HuH-7.5 (cell line): Measurements from ENCODE around the gene CADPS.

Source experiments
- DNase-seq: peaks from one replicate; pipeline ENCODE4 v3.0.0; 2011; ENCODE audit warnings: low spot score

CADPS gene

DNA sequence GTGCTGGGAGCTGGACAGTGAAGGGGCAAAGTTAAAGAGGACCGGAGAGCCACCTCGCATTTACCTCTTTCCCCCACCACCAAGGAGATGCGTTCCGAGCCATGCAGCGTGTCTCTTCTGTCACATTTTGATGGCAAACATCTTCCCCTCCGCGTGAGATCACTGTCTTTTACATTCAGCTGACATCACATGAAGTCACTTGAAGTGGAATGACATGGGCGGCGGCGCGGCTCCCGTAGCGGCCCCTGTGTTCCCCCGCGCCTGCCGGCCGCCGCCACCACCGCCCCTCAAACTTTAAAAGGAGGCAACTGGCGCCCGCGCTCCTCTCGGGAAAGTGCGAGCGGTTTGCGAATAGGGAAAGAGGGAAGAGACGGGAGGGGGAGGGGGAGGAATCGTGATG is 502.0 kb downstream of the CADPS start, which contains the start of gene FEZF2:
Gene FEZF2 (minus strand): TSS at position 336 of the 400 bp plus-strand sequence. CDS start 682 bp downstream, outside the sequence.
- no peak for DNase-seq

DNA sequence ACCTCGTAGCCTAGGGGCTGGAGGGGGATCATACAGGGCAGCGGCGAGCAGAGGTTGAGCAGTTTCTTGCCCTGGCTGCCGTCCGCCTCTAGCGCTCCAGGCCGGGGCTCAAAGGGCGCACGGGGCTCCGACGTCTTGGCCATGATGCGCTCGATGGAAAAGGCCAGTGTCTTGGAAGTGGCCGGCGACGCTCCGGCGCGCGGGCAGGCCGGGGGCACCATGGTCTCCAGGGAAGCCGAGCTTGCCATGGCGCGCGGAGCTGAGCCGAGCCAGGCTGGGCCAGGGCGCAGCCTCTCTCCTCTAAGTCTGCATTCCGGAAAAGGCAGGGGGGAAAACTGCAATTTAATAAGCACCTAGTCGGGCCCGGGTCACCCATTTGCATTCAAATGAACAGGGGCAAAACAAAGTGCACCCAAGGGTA is 502.6 kb downstream of the CADPS start:
- DNase-seq, result no peak

DNA sequence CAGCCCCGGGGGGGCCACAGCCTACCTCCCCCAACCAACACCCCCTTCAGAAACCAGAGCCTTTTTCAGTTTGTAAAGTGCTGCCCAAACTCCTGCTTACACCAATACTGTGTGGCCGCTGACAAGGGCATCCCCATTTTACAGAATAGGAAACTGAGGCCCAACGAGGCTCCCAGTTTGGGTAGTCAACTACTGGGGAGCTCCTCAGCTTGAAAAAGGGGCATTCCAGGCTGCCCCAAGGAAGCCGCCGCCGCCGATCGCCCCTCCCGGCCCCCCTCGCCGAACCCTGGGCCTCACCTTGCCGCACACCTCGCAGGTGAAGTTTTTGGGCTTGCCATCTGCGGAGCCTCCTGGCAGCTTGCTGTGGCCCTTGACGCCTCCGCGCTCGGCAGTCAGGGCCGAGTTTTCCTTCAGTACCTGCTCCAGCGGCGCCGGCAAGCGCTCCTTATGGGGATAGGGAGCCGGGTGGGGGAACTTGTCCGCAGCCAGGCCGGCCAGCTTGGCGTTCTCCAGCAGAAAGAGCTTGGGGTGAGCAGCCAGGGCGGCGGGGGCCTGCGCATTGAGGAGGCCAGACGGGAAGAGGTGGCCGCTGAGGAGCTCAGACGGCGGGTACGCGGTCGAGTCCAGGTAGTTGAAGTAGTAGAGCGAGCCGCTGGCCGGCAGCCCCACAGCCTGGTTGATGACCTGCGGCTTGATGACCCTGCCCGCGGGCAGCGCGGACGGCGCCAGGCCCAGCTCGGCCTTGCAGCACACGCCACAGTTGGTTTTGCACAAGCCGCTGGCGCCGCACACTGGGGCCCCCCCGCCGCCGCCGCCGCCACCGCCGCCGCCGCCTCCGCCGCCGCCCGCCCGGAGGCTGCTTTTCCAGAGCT is 503.3 kb downstream of the CADPS start:
- no peak for DNase-seq

DNA sequence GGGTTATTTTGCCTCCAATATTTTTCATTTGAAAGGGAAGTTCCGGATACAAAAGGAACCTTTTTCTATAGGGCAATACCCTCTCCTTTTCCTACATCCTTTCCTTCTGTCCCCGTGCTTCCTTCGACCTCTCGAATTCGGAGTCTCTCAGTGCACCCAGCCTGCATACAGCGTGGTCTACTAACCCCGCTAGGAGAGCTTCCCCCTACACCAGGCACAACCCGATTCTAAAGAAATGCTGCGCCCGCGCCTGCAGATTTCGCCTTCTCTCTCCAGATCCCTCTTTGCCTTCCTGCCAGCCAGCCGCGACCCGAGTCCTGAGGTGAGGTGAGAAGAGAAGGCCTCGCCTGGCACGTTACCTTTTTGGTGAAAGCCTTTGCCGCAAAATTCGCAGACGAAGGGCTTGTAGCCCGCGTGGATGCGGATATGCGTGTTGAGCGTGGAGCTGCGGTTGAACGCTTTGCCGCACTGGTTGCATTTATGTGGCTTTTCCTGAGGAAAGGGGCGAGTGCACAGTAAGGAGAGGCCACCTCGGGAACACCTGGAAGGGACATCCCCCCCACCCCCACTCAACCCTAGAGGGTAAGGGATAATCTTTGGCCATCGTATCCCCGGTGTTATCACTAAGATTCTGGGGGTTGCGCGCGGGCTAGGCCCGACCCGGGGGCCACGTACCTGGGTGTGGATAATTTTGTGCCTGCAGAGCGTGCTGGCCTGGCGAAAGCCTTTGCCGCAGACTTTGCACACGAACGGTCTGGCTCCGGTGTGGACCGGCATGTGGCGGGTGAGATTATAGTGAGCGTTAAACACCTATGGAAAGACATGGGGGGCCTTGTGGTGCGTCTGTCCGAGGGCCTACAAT is 504.1 kb downstream of the CADPS start:
- DNase-seq, result no peak

DNA sequence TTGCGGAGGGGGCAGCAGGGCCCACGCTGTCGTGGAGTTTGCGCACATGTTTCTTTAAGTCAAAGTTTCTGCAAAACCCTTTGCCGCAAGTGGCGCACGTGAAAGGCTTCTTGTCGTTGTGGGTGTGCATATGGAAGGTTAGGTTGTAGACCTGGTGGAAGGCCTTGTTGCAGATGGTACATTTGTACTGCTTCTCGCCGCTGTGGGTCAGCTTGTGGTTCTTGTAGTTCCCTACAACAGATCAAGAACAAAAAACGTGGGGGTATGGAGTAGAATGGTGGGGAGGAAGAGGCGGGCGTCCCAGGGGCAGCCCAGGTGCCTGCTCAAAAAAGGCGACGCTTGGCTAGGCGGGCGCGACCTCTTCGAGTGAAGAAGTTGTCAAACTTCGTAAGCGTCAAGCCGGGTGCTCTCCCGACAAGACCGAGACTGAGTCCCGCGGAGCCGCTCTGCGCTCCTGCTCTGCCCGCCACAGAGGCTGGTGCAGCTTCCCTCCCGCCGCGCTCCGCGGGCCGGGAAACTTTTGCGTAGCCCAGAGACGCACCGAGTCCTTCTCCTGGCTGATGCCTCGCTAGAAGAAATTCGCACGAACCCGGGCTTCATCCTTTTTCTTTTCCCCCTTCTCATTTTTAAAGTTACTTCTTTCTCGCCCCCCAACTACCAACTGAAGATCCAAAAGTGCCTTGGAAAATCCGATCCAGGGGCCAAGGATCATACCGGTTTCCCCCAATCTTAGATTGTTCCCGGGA is 504.9 kb downstream of the CADPS start:
- DNase-seq, result no peak

DNA sequence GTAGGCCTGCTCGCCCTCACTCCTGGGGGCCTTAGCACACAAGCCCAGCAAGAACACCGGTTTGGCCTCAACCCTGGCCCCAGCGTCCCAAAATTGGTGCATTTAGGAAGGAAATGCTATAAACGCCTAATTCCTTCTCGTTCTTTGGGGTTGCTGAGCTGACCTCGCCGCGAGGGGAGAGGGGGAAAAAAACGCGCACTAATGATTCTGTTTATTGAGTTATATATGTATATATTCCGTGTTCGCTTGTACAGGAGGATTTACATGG is 505.8 kb downstream of the CADPS start:
- no peak for DNase-seq

DNA sequence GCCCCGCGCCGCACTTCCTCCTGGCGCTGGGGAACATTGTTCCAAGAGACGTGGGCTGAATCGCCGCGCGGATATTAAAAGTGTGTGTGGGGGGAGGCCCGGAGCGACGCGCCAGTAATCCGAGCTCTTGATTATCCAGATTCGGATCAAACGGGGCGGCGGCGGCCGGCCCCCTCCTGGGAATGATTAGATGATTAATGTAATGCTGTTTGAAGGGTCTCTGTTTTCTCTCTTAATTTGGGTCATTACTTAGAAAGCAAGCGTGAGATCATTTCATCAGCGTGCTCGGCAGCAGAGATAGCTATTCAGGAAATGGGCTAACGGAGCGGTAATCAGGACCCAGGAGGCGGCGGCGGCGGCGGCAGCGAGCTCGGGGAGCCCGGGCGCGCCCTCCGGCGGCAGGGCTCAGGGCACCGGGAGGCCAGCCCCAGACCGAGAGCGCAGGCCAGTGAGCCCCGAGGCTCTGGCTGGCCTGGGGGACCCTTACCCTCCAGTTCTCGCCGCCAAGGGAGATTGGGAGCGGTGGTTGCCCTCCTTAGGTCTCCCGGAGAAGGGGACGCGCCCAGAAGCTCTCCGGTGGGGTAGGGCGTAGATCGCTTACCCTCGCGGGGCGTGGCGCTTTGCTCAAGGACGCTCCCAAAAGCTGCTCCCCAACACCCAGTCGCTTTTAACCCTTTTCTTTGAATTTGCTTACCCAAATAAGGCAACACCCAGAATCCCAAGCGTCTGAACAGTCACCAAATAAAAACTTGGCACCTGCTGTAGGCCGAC is 506.3 kb downstream of the CADPS start:
- no peak for DNase-seq

DNA sequence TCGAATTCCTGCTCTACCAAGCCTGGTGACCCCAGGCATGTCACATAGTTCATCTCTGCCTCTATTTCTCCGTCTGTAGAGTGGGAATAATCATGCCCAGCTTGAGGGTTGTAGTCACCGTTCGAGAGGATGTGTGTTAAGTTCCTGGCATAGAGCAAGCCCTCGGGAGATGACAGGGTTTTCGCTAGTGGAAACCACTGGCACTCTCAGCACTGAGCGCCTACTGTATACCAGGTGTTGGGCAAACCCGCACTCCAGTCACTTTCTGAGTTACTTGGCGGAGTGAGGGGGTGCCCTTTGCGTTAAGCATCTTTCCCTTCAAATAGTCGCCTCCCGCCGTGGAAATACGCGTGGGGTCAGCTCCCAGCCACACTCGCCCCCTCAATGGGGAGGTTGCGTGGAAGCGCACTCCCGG is 506.9 kb downstream of the CADPS start:
- DNase-seq, result no peak

DNA sequence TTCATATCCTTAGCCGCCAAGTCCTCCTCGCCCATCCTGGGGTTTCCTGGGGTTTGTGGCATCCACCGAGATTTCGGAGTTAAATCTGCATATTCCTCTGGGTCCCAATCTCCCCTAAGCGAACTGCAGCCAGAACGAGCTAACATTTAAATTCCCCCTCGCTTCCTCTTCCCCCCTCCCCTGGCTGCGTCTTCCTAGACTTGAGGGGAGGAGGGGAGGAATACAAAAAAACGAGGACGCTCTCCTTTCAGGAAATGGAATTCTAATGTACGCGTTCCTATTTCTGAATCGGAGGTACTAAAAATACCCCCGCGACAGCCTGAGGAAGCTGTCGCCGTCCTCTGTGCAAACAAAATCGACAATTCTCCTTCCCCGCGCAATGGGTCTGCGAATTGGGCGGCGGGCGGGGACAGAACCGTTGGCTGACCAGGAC is 507.4 kb downstream of the CADPS start:
- DNase-seq, result no peak

DNA sequence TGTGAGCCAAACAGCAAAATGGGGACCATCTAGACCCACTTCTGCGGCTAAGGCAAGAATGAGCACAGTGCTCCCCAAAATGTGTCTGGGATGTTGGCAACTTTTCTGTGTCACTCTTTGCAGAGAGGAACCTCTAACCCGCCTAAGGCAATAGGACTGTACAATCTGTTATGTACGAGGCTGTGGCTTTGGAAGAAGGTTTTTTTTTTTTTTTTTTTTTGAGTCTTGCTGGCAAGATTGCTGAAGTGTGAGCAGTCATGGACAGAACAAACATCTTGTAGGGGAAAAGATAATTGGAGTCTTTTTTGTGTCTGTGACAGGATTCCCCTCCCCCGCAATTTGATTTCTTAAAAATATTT is 509.1 kb downstream of the CADPS start:
- no peak for DNase-seq

DNA sequence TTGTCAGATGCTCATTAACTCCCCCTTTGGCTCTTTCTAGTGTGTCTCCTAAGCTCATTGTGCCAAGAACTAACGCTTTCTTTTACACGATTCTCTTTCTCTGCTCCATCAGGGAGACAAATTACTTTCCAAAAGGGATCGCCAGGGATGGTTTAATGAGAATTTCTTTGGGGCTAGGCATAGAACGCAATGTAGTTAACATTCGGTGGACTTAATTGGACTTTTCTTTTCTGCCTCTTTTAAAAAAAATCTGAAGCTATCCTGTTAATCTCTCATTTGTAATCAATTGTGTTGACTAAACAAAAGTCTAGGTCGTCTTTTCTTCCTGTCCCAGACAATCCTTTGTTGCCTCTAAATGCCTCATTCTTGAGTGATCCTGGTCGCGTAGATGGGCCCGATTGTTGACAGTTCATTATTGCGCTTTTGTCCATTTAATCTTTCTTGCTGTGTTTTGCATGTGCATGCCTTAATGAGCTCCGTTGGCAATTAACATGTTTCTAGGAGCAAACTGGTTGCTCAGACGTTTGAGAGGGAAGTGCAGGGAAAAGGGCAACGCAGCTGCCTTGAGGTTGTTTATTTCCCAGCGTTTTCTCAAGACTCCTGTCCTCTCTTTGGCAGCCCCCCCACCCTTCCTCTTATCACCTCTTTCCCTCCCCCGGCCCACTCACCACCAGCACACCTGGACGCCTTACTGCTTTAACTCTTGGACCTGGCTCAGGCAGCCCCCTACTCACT is 509.7 kb downstream of the CADPS start:
- no peak for DNase-seq

DNA sequence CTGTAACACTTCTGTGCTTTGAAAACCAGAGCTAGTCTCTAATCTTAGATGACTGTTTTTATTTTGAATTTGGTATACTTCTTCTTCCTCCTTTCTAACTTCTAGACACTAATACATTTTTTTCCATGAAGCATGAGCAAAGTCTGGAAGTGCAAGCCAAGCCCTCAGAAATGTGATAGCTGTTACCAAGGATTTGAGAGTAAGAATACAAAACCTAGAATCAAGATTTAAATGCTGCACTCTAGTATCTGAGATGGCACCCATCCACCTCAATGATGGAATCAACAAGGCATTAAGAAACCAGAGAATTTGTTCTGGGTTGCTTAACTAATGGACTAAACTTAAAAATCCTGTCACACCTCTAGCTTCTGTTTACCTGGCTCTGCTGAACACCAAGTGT is 511.0 kb downstream of the CADPS start:
- no peak for DNase-seq

DNA sequence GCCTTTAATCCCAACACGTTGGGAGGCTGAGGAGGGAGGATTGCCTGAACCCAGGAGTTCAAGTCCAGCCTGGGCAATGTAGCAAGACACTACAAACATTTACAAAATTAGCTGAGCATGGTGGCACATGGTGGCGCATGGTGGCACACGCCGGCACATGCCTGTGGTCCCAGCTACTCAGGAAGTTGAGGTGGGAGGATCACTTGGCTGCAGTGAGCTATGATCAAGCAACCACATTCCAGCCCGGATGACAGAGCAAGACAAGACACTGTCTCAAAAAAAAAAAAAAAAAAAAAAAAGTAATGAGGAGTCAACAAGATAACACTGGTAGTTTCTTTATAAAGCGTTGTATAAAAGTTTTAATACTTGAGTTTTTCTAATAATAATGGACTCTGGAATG is 511.9 kb downstream of the CADPS start:
- DNase-seq, result no peak

DNA sequence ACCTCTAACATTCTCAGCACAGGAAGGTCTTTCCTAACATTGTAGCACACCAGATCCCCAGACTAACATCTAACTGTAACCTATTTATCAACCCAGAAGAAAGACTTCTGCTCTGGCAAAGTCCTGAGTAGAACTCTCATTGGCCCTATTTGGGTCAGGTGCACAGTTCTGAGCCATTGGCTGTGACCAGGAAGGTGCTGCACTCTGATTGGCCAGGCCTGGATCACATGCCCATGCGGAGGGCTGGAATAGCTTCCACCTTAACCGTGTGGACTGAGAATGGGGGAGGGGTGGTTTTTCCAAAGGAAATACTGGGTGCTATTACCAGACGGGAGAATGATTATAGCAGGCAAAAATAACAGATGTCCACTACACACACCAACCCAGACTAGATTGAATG is 513.4 kb downstream of the CADPS start:
- DNase-seq, result no peak

DNA sequence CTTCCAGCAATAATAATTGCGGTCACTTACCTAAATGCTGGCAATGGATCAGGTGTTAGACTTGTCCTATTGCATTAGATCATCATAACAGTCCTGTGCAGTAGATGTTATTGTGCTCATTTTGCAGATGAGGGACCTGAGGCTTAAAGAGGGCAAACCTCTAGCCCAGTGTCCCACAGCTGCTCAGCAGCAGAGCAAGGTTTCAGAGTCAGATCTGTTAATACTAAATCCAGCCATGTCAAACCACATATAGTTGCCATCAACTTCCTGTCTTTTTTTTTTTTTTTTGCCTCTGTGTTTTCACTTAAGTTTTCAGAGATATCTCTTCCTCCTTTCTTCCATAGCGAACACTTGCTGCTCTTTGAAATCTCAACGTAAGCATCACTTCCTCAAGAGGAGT is 514.0 kb downstream of the CADPS start:
- no peak for DNase-seq

DNA sequence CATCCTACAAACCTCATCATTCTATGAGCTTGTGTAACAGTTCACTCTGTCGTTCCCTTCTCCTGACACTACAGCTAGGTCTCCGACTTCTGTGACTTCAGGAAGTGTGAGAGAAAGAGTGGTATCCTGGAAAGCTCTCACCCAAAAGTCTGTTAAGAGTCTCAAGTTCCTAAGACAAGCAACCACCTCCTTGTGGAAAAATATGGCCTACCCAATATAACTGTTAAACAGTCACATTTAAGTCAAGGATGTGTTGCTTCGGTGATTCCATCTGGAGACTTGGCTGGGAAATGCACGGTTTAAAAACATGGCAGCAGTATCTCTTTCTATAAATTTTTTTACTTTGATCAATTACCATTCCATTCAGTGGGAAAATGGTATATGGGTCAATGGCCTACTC is 515.7 kb downstream of the CADPS start:
- no peak for DNase-seq

DNA sequence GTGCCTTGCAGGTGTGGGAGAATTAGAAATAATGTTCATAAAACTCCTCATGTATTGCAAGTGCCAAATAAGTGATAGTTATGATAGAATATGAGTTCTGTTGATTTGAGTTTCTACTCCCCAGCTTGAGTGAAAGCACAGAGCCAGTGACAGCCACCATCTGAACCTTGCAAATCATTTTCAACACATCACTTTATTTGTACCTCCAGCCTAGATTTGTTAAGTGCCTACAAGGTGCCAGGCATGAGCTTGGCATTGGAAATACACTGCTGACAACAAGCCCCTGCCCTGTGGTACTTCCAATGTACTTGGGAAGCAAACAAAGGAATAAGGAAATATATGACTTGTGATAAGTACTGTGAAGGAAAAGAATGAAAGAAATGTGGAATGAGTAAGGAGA is 518.9 kb downstream of the CADPS start:
- no peak for DNase-seq

DNA sequence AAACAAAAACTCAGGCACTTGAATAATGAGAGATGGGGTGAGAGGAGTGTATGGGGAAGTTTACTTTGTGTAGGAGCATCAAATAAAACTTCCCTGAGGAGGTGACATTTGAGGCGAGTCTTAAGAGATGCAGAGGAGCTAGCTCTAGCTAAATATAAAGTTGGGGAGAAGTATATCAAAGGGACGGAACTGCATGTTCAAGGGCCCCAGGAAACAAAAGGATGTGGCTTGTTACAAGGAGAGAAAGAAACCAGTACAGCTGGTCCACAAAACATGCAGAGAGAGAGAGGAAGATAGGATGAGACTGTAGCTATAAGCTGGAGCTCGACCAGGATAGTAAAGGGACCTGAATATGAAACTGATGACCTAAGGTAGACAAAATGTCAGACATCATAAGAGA is 519.5 kb downstream of the CADPS start:
- no peak for DNase-seq
